GM12878 (cell line): Measurements from ENCODE around the gene CD86. TPM values are rescaled to one million over a fixed set of nuclear protein-coding genes. Genes with fewer than 3 reads are reported as not detected.
A peak's percentile ranks its signal among the peaks of the same experiment; 100 is the strongest.

Source experiments
- ASH2L ChIP-seq: fragments of 300-600, 200-600 bp; sonication (generic); IDR thresholded peaks from 2 replicates; pipeline ENCODE4 v1.6.1; 2017; ENCODE audit warnings: low read depth, mild to moderate bottlenecking, borderline replicate concordance
- CREM ChIP-seq: IDR thresholded peaks from 2 replicates; pipeline ENCODE4 v1.6.1; 2014; ENCODE audit warnings: antibody characterized with exemption, low read depth
- EED ChIP-seq: sonication (generic); IDR thresholded peaks from 2 replicates; pipeline ENCODE4 v1.6.1; 2016; ENCODE audit warnings: antibody characterized with exemption, low read depth
- MEF2A ChIP-seq: IDR thresholded peaks from 2 replicates; pipeline ENCODE4 v1.6.1; 2011; ENCODE audit warnings: low read depth, mild to moderate bottlenecking, low read length, moderate library complexity; ENCODE audit not compliant: insufficient read depth
- NFYB ChIP-seq: IDR thresholded peaks from 2 replicates; pipeline ENCODE4 v1.6.1; 2011; ENCODE audit warnings: low read depth, mild to moderate bottlenecking, low read length, improper control_type of control experiment, moderate library complexity; ENCODE audit not compliant: insufficient read depth
- POLR2AphosphoS5 ChIP-seq: IDR thresholded peaks from 2 replicates; pipeline ENCODE4 v1.6.1; 2011; ENCODE audit warnings: mild to moderate bottlenecking, low read length, inconsistent platforms
- ZNF384 ChIP-seq: IDR thresholded peaks from 2 replicates; pipeline ENCODE4 v1.6.1; 2012; ENCODE audit warnings: low read depth, mild to moderate bottlenecking, low read length, improper control_type of control experiment, borderline replicate concordance
- polyA plus RNA-seq, 11 experiments: library from polyadenylated mRNA; depleted of rRNA in 4 of 11; unstranded in 6 of 11; stranded (reverse) in 5 of 11; fragments of >200 nt; fragmentation: Nextera tagmentation in 4 of 11; fragmentation: Illumina TruSeq in 1 of 11; extraction: Ambion mirVana in 4 of 11; extraction: Trizol in 1 of 11; gene quantifications; 1 replicate in 1 of 11; 2 replicates in 10 of 11; pipeline versions ENCODE4 v1.2.1 to v1.2.3, GENCODE V29; 2011 to 2016; ENCODE audit warnings: inconsistent platforms in 2 of 11, missing spikeins in 2 of 11, low read depth in 1 of 11
- total RNA-seq, 4 experiments: library from RNA; depleted of rRNA in 3 of 4; stranded (reverse); fragments of >200 nt in 3 of 4; fragmentation: Illumina TruSeq in 1 of 4; extraction: Trizol in 1 of 4; gene quantifications; 2 replicates each; pipeline versions ENCODE4 v1.2.1 to v1.2.3, GENCODE V29; 2013 to 2021
- TF ChIP-seq, protein P1 (sequence below): fragments of 450-650 bp; IDR thresholded peaks from 2 replicates; pipeline ENCODE4 v1.6.1; 2017; ENCODE audit warnings: mild to moderate bottlenecking
- TF ChIP-seq, protein P2 (sequence below): IDR thresholded peaks from 2 replicates; pipeline ENCODE4 v1.6.1; 2012; ENCODE audit warnings: low read length, inconsistent platforms
- TF ChIP-seq, protein P3 (sequence below): fragments of 450-650 bp; IDR thresholded peaks from 2 replicates; pipeline ENCODE4 v1.6.1; 2017; ENCODE audit warnings: low read depth, mild to moderate bottlenecking, moderate library complexity
- TF ChIP-seq, protein P4 (sequence below): fragments of 450-650 bp; formaldehyde crosslinking; IDR thresholded peaks from 2 replicates; pipeline ENCODE4 v1.4.0; 2020; ENCODE audit warnings: mild to moderate bottlenecking, moderate library complexity

The CD86 gene
- total and polyA plus RNA-seq, 10 of the 15 experiments (the other 5 are each of a cell fraction or from before 2014, with no cell fraction given) = 40.9 to 100 (median 55.5) TPM

DNA sequence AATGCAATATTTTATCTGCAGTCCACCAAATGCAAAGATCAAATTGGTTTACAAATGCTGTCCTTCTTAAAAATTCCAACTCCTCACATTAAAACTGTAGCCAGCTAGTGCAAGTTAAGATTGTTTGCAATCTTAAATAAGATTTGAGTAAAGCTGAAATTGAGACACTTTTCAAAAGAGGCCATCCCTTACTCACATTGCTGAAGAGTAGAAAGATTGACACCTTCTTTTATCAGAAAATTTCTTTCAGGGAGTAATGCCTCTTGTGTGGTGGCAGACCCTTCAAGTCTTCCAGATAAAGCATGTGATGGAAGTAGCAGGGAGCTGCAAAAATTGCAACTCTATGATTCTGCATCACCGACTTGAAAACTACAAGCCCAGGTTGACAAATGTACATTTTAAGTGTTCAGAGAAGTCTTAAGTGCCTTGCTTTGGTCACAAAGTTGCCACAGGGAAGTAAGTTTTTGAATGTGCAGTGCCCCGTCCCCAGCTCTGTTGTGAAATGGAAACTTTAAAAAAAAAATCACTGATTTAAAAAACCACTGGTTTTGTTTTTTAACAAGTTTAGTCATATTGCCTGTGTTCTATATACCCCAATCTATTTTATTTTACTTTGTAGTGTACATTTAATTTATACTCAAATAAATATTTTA lies 12.6 kb downstream of the CD86 start (continued):
- TF ChIP-seq, protein P1, sequence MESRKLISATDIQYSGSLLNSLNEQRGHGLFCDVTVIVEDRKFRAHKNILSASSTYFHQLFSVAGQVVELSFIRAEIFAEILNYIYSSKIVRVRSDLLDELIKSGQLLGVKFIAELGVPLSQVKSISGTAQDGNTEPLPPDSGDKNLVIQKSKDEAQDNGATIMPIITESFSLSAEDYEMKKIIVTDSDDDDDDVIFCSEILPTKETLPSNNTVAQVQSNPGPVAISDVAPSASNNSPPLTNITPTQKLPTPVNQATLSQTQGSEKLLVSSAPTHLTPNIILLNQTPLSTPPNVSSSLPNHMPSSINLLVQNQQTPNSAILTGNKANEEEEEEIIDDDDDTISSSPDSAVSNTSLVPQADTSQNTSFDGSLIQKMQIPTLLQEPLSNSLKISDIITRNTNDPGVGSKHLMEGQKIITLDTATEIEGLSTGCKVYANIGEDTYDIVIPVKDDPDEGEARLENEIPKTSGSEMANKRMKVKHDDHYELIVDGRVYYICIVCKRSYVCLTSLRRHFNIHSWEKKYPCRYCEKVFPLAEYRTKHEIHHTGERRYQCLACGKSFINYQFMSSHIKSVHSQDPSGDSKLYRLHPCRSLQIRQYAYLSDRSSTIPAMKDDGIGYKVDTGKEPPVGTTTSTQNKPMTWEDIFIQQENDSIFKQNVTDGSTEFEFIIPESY = no peak
- TF ChIP-seq ASH2L (no peak), POLR2AphosphoS5 (no peak), EED (no peak), MEF2A (0 out of 2 replicates have a peak, but pooled peaks have one; percentile 38), ZNF384 (peak; percentile 82), CREM (peak; percentile 17; the same call in 1 of the 2 replicates), NFYB (no peak)
- TF ChIP-seq, protein P2, sequence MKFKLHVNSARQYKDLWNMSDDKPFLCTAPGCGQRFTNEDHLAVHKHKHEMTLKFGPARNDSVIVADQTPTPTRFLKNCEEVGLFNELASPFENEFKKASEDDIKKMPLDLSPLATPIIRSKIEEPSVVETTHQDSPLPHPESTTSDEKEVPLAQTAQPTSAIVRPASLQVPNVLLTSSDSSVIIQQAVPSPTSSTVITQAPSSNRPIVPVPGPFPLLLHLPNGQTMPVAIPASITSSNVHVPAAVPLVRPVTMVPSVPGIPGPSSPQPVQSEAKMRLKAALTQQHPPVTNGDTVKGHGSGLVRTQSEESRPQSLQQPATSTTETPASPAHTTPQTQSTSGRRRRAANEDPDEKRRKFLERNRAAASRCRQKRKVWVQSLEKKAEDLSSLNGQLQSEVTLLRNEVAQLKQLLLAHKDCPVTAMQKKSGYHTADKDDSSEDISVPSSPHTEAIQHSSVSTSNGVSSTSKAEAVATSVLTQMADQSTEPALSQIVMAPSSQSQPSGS = no peak
- TF ChIP-seq, protein P3, sequence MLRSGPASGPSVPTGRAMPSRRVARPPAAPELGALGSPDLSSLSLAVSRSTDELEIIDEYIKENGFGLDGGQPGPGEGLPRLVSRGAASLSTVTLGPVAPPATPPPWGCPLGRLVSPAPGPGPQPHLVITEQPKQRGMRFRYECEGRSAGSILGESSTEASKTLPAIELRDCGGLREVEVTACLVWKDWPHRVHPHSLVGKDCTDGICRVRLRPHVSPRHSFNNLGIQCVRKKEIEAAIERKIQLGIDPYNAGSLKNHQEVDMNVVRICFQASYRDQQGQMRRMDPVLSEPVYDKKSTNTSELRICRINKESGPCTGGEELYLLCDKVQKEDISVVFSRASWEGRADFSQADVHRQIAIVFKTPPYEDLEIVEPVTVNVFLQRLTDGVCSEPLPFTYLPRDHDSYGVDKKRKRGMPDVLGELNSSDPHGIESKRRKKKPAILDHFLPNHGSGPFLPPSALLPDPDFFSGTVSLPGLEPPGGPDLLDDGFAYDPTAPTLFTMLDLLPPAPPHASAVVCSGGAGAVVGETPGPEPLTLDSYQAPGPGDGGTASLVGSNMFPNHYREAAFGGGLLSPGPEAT = no peak; the same call in 1 of the 2 replicates
- TF ChIP-seq, protein P4, sequence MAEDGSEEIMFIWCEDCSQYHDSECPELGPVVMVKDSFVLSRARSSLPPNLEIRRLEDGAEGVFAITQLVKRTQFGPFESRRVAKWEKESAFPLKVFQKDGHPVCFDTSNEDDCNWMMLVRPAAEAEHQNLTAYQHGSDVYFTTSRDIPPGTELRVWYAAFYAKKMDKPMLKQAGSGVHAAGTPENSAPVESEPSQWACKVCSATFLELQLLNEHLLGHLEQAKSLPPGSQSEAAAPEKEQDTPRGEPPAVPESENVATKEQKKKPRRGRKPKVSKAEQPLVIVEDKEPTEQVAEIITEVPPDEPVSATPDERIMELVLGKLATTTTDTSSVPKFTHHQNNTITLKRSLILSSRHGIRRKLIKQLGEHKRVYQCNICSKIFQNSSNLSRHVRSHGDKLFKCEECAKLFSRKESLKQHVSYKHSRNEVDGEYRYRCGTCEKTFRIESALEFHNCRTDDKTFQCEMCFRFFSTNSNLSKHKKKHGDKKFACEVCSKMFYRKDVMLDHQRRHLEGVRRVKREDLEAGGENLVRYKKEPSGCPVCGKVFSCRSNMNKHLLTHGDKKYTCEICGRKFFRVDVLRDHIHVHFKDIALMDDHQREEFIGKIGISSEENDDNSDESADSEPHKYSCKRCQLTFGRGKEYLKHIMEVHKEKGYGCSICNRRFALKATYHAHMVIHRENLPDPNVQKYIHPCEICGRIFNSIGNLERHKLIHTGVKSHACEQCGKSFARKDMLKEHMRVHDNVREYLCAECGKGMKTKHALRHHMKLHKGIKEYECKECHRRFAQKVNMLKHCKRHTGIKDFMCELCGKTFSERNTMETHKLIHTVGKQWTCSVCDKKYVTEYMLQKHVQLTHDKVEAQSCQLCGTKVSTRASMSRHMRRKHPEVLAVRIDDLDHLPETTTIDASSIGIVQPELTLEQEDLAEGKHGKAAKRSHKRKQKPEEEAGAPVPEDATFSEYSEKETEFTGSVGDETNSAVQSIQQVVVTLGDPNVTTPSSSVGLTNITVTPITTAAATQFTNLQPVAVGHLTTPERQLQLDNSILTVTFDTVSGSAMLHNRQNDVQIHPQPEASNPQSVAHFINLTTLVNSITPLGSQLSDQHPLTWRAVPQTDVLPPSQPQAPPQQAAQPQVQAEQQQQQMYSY (CRISPR knock-in tag) = no peak
